Raji (cell line): ENCODE data around the gene OTOP3.

Experiments
- POLR2A ChIP-seq: IDR thresholded peaks from 2 replicates; pipeline ENCODE4 v1.6.1; 2011; ENCODE audit warnings: low read depth, low read length, control low read depth; ENCODE audit not compliant: insufficient read depth

The OTOP3 gene

DNA sequence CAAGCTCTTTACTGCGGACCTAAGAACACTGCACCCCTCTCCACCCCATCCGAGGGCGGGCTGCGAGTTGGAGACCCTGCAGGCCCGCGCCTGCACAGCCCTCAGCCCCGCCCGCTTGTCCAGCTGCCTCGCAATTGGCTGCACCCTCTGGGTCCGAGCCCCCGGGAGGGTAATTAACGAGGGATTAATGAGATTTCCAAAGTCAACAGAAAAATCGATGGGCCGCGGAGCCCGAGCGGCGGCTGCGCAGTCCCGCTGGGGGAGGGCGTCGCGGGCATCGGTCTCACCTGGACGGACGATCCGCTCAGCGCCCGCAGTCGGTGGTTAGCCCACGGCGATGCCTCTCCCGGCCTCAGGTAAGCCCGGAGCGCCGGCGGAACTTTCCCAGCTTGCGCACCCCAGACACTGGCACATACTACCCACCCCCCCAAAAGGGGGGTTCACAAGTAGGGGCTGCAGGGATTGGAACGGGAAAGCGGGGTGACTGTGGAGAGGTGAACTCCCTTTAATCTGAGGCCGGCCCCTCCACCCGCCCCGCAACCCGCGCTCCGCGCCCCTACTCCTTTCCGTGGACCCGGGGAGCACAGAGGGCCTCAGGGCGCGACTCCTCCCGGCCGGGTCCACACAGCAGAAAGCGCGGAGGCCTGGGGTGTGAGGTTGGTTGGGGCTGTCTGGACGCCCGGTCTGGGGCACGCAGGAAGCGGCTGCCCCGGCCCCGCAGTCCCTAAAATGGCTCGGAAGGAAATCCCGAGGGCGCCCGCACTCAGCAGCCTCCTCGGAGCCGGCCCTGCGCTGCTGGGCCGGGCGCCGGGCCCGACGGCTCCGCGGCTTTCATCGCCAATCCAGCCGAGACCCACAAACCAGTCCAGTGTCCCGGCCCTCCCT, at the start of gene OTOP3:
OTOP3 (plus strand) TSS at position 314 of the 885 bp plus-strand sequence; CDS start at position 338, 24 bp downstream.
- no peak for TF ChIP-seq POLR2A

DNA sequence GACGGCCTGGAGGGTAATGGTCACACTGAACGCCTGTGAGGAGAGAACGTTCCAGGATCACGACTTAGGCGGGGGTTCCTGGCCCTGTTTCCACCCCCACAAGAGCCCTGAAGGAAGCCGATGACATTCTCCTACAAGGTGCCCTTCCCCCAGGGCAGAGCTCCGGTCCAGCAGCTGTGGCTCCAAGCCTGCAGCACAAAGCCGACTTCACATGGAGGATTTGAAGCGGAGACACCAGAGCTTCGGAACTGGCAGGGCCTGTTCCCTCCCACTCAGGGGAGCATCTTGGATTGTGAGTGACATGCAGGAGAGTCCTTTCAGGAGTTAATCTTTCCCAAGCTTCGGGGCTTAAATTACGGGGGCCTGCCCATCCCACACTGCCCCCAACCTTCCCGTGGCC, 47.2 kb upstream of the OTOP3 start:
- TF ChIP-seq POLR2A = no peak

- no peak for TF ChIP-seq POLR2A
Measured at GRCh38 chr17:74890554-74890953, 45.1 kb upstream of the OTOP3 start.

- no peak for TF ChIP-seq POLR2A
Measured at GRCh38 chr17:74892013-74892841, 43.5 kb upstream of the OTOP3 start.

DNA sequence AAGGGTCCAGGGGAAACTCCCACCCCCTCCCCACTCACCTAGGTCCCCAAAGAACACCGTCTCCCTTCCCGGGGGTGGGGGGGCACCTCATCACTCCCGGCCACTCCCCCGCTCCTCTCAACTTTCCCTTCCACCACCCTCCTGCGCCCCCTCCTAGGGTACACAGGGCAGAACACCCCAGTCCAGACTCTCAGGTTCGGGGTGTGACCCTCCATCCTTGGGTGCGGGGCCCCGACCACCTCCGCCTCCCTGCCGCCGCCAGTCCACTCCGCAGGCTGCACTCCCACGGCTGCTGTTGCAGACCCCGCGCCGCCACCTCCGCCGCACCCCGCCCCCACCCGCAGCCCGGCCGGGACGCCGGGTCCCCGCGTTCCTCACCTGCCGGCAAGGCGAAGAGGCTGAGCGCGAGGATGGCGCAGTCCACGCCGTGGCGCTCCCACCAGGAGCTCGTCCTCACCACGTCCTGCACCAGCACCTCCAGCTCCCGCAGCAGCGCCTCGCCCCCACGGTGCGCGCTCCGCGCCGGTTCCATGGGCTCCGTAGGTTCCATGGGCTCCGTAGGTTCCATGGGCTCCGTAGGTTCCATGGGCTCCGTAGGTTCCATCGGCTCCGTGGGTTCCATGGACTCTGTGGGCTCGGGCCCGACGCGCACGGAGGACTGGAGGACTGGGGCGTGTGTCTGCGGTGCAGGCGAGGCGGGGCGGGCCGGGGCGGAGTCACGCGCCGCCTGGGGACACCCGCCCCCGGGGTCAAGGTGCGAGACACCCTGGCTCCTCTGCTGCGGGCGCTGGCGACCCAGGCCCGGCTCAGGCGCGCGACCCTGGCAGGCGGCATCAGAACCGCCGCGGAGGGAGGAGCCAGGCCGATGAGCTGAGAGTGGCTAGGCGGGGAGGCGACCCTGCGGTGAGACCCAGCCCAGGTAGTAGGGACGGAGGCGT, 42.5 kb upstream of the OTOP3 start, which contains the start of gene FADS6:
FADS6 (minus strand) TSS at position 660 of the 938 bp plus-strand sequence; CDS start at position 622, 38 bp downstream.
- TF ChIP-seq POLR2A = no peak

- TF ChIP-seq POLR2A = no peak
Measured at GRCh38 chr17:74893936-74894671, 41.6 kb upstream of the OTOP3 start.

- TF ChIP-seq POLR2A = no peak
Measured at GRCh38 chr17:74898376-74898946, 37.2 kb upstream of the OTOP3 start.

GRCh38 chr17:74900208-74900607, 35.5 kb upstream of the OTOP3 start:
- TF ChIP-seq POLR2A = no peak

- TF ChIP-seq POLR2A = no peak
Measured at GRCh38 chr17:74901353-74902135, 34.2 kb upstream of the OTOP3 start.

DNA sequence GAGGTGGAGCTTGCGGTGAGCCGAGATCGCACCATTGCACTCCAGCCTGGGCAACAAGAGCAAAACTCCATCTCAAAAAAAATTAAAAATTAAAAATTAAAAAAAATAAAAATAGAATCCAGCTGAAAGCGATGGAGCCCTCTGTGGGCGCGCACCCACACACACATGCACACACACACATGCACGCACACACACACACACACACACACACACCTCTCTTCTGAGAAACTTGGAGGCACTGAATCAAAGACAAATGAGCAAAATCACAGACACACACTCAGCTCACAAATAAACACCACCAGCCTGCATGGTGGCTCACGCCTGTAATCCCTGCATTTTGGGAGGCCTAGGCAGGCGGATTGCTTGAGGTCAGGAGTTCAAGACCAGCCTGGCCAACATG, 32.7 kb upstream of the OTOP3 start:
- no peak for TF ChIP-seq POLR2A

GRCh38 chr17:74903671-74904070, 32.0 kb upstream of the OTOP3 start:
- TF ChIP-seq POLR2A = no peak

GRCh38 chr17:74904687-74905409, 30.9 kb upstream of the OTOP3 start:
- no peak for TF ChIP-seq POLR2A

DNA sequence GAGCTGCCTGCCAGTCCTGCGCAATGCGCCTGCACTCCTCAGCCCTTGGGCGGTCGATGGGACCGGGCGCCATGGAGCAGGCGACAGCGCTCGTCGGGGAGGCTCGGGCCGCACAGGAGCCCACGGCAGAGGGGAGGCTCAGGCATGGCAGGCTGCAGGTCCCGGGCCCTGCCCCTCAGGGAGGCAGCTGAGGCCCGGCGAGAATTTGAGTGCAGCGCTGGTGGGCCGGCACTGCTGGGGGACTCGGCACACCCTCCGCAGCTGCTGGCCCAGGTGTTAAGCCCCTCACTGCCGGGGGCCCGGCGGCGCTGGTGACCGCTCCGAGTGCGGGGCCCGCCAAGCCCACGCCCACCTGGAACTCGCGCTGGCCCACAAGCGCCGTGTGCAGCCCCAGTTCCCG, 28.7 kb upstream of the OTOP3 start:
- TF ChIP-seq POLR2A = no peak
